ENCODE data around the gene INAFM2.

The INAFM2 gene

DNA sequence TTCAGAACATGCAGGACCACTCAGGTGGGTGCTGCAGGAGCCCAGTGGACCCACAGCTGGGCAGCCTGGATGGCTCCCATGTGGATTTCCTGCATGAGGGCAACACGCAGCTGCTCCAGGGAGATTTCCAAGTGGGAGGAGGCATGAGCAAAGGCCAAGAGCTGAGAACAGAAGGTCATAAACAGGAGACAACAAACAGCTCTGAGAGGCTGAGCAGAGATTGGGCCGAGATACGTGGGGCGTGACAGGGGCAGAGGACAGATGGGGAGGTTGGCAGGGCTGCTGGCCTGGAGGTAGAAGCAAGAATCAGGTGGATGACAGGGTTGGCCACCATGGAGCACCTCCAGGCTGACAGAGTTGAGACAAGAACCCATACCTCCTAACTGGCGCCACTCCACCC lies 30.2 kb downstream of the INAFM2 start:
- H3K4me1 ChIP-seq (ENCODE audit: control insufficient read depth, insufficient read depth, low read length), result peaks cover 9% of the 10 kb centered on the region
- H3K36me3 ChIP-seq (ENCODE audit: control insufficient read depth, insufficient read depth, low read length), result no peaks in the 10 kb centered on the region
- no peaks in the 10 kb centered on the region for H3K9me3 ChIP-seq (ENCODE audit: control insufficient read depth, insufficient read depth, low read length)
- no peak overlapping the region for H3K4me3 ChIP-seq (ENCODE audit: low read depth, low read length)
- peaks cover 28% of the 10 kb centered on the region for H3K27me3 ChIP-seq (ENCODE audit: control insufficient read depth, insufficient read depth, low read length)
- no peak overlapping the region for H3K9ac ChIP-seq (ENCODE audit: low read depth, low read length)

DNA sequence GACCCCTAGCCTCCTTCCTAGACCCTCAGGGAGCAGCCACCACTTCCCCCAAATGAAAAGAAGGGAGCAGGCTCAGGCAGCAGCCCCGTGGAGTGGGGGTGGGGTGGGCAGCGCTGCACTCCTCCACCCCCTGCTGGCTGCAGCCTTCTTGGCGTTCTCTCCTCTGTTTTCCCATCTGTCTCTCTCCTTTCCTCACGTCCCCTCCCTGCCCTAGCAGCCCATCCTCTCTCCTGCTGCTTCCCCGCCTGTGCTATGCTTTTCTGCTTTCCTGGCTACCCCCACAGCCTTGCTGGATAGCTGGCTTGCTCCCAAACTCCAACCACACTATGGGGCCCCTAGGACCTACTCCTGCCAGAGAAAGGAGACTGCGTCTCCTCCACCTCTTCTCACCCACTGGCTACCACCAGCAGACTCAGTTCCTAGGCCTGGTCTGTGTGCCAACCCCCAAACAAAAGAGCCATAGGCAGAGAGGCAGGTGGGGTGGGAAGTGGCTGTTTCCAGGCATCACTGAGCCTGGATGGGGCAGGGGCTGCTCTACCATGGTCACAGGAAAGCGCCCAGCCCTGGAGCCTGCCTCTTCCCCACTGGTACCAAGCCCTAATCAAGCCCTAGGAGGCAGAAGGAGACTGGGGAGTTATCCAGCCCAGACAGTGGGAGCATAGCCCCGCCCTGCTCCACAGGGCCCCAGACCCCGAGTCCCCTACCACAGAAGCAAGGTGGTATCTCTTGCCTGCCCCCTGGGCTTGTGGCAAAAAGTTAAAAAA lies 31.1 kb downstream of the INAFM2 start:
- Histone ChIP-seq H3K4me1 (ENCODE audit: control insufficient read depth, insufficient read depth, low read length) (peaks cover 13% of the 10 kb centered on the region), H3K9ac (ENCODE audit: low read depth, low read length) (no peak overlapping the region), H3K27me3 (ENCODE audit: control insufficient read depth, insufficient read depth, low read length) (peaks cover 37% of the 10 kb centered on the region), H3K4me3 (ENCODE audit: low read depth, low read length) (peak overlapping the region; percentile 32), H3K36me3 (ENCODE audit: control insufficient read depth, insufficient read depth, low read length) (no peaks in the 10 kb centered on the region), H3K9me3 (ENCODE audit: control insufficient read depth, insufficient read depth, low read length) (no peaks in the 10 kb centered on the region)

- Histone ChIP-seq H3K4me1 (ENCODE audit: control insufficient read depth, insufficient read depth, low read length) (peaks cover 13% of the 10 kb centered on the region), H3K9ac (ENCODE audit: low read depth, low read length) (no peak overlapping the region), H3K9me3 (ENCODE audit: control insufficient read depth, insufficient read depth, low read length) (no peaks in the 10 kb centered on the region), H3K4me3 (ENCODE audit: low read depth, low read length) (no peak overlapping the region), H3K27me3 (ENCODE audit: control insufficient read depth, insufficient read depth, low read length) (peaks cover 38% of the 10 kb centered on the region), H3K36me3 (ENCODE audit: control insufficient read depth, insufficient read depth, low read length) (no peaks in the 10 kb centered on the region)
Measured at GRCh38 chr15:40355976-40356585, 32.6 kb downstream of the INAFM2 start.

GRCh38 chr15:40357246-40357645 lies 33.8 kb downstream of the INAFM2 start:
- no peaks in the 10 kb centered on the region for H3K36me3 ChIP-seq (ENCODE audit: control insufficient read depth, insufficient read depth, low read length)
- no peaks in the 10 kb centered on the region for H3K9me3 ChIP-seq (ENCODE audit: control insufficient read depth, insufficient read depth, low read length)
- peaks cover 50% of the 10 kb centered on the region for H3K27me3 ChIP-seq (ENCODE audit: control insufficient read depth, insufficient read depth, low read length)
- H3K4me1 ChIP-seq (ENCODE audit: control insufficient read depth, insufficient read depth, low read length), result peaks cover 13% of the 10 kb centered on the region
- no peak overlapping the region for H3K9ac ChIP-seq (ENCODE audit: low read depth, low read length)
- peak overlapping the region; percentile 73 for H3K4me3 ChIP-seq (ENCODE audit: low read depth, low read length)

GRCh38 chr15:40357723-40358470 lies 34.4 kb downstream of the INAFM2 start, which contains the start of gene DISP2:
Gene DISP2, plus strand, starts transcription at chr15:40358219. Its CDS starts 103 bp downstream, at chr15:40358322.
- H3K4me1 ChIP-seq (ENCODE audit: control insufficient read depth, insufficient read depth, low read length), result peaks cover 13% of the 10 kb centered on the region
- H3K4me3 ChIP-seq (ENCODE audit: low read depth, low read length), result peak within 1 kb of the TSS; percentile 73
- H3K36me3 ChIP-seq (ENCODE audit: control insufficient read depth, insufficient read depth, low read length), result no peaks in the 10 kb centered on the region
- no peak within 1 kb of the TSS for H3K9ac ChIP-seq (ENCODE audit: low read depth, low read length)
- H3K27me3 ChIP-seq (ENCODE audit: control insufficient read depth, insufficient read depth, low read length), result peaks cover 51% of the 10 kb centered on the region
- H3K9me3 ChIP-seq (ENCODE audit: control insufficient read depth, insufficient read depth, low read length), result no peaks in the 10 kb centered on the region

DNA sequence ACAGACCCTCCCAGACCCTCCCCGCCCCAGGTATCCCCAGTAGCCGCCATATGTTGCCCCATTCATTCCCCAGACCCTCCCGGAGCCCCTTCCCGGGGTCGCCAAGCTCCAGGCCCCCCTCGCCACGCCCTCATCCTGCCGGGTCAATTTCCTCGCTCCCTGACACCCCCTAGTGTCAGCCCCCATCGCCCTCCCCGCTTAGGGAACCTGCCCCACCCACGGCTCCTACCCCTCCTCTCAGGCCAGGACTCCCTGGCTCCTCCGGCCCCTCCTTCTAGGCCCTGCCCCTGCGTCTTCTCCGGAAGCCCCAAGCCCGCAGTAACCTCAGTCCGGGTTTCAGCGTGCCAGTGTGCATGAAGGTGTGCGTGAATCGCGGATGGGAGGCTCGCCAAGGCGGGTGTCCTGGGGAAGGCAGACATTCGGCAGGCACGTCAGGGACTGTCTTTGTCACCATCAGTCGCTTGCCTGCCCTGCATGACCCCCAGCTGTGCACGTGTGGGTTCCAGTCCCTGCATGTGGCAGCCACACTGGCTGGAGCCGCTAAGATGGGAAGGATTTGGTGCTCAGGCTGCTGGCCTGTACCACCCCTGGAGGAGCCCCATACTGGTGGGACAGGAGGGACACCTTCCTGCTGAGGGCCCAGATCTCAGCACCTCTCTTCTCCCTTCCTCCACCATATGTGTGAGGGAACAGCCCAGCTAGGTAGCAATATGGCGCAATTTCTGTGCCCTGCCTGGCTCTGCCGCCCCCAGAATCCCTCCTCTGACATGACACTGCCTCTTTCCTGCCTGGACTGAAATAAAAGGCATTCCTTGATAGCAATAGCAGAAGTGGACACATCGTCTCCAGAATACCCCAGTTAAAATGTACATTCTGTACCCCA lies 35.2 kb downstream of the INAFM2 start:
- Histone ChIP-seq H3K4me3 (ENCODE audit: low read depth, low read length) (peak overlapping the region; percentile 64), H3K27me3 (ENCODE audit: control insufficient read depth, insufficient read depth, low read length) (peaks cover 47% of the 10 kb centered on the region), H3K9me3 (ENCODE audit: control insufficient read depth, insufficient read depth, low read length) (no peaks in the 10 kb centered on the region), H3K9ac (ENCODE audit: low read depth, low read length) (no peak overlapping the region), H3K36me3 (ENCODE audit: control insufficient read depth, insufficient read depth, low read length) (no peaks in the 10 kb centered on the region), H3K4me1 (ENCODE audit: control insufficient read depth, insufficient read depth, low read length) (peaks cover 13% of the 10 kb centered on the region)

DNA sequence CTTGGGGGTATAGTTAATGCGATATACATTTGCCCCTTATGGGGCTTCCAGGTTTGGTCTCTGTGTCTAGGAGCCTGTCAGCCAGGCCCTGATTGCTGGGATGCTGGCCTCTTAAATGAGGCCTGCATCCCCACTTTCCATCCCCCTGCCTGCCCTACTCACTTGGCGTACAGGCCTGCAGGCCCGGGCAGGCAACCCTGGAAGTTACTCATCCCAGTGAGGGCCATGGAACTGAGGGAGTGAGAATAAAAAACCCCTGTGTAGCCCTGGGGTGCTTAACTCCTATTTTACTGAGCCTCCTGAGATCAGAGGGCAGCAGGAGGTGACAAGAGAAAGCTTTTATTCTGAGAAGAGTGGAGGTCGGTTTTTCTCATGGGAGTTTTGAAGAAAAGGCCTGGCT lies 36.5 kb downstream of the INAFM2 start:
- Histone ChIP-seq H3K4me3 (ENCODE audit: low read depth, low read length) (no peak overlapping the region), H3K27me3 (ENCODE audit: control insufficient read depth, insufficient read depth, low read length) (peaks cover 48% of the 10 kb centered on the region), H3K36me3 (ENCODE audit: control insufficient read depth, insufficient read depth, low read length) (no peaks in the 10 kb centered on the region), H3K9me3 (ENCODE audit: control insufficient read depth, insufficient read depth, low read length) (no peaks in the 10 kb centered on the region), H3K4me1 (ENCODE audit: control insufficient read depth, insufficient read depth, low read length) (peaks cover 4% of the 10 kb centered on the region), H3K9ac (ENCODE audit: low read depth, low read length) (no peak overlapping the region)

- H3K9me3 ChIP-seq (ENCODE audit: control insufficient read depth, insufficient read depth, low read length), result no peaks in the 10 kb centered on the region
- H3K36me3 ChIP-seq (ENCODE audit: control insufficient read depth, insufficient read depth, low read length), result no peaks in the 10 kb centered on the region
- H3K27me3 ChIP-seq (ENCODE audit: control insufficient read depth, insufficient read depth, low read length), result peaks cover 46% of the 10 kb centered on the region
- no peak overlapping the region for H3K9ac ChIP-seq (ENCODE audit: low read depth, low read length)
- H3K4me1 ChIP-seq (ENCODE audit: control insufficient read depth, insufficient read depth, low read length), result peaks cover 4% of the 10 kb centered on the region
- H3K4me3 ChIP-seq (ENCODE audit: low read depth, low read length), result no peak overlapping the region
Measured at GRCh38 chr15:40361640-40362039, 38.1 kb downstream of the INAFM2 start.

DNA sequence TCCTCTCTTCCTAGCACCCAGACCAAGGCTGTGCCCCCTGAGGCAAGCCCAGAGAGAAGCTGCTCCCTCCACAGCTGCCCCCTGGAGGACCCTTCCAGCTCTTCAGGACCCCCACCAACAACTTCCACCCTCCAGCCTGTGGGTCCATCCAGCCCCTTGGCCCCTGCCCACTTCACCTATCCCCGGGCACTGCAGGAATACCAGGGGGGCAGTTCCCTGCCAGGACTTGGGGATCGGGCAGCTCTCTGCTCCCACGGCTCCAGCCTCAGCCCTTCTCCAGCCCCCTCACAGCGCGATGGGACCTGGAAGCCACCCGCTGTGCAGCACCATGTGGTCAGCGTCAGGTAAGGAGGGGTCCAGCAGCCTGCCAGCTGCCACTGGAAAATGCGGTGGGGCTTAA lies 40.1 kb downstream of the INAFM2 start:
- no peak overlapping the region for H3K4me3 ChIP-seq (ENCODE audit: low read depth, low read length)
- H3K27me3 ChIP-seq (ENCODE audit: control insufficient read depth, insufficient read depth, low read length), result peaks cover 56% of the 10 kb centered on the region
- H3K36me3 ChIP-seq (ENCODE audit: control insufficient read depth, insufficient read depth, low read length), result no peaks in the 10 kb centered on the region
- H3K9me3 ChIP-seq (ENCODE audit: control insufficient read depth, insufficient read depth, low read length), result no peaks in the 10 kb centered on the region
- H3K4me1 ChIP-seq (ENCODE audit: control insufficient read depth, insufficient read depth, low read length), result peaks cover 4% of the 10 kb centered on the region
- no peak overlapping the region for H3K9ac ChIP-seq (ENCODE audit: low read depth, low read length)

DNA sequence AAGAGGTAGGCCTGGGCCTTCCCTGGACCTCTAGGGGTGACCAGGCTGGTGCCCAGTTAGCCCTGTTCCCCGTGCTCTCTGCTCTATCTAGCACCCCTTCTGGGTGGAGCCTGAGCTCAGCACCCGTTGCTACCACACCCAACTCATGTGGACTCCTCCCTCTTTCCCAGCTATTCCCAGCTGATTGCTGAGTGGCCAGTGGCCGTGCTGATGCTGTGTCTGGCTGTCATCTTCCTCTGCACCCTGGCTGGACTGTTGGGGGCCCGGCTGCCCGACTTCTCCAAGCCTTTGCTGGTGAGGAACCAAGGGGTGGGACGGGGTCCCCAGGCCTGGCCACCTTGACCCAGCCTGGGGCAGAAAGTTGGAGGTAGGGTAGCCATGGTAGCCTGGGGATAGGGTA lies 40.8 kb downstream of the INAFM2 start:
- no peak overlapping the region for H3K4me3 ChIP-seq (ENCODE audit: low read depth, low read length)
- no peaks in the 10 kb centered on the region for H3K9me3 ChIP-seq (ENCODE audit: control insufficient read depth, insufficient read depth, low read length)
- H3K36me3 ChIP-seq (ENCODE audit: control insufficient read depth, insufficient read depth, low read length), result no peaks in the 10 kb centered on the region
- peaks cover 57% of the 10 kb centered on the region for H3K27me3 ChIP-seq (ENCODE audit: control insufficient read depth, insufficient read depth, low read length)
- H3K9ac ChIP-seq (ENCODE audit: low read depth, low read length), result no peak overlapping the region
- H3K4me1 ChIP-seq (ENCODE audit: control insufficient read depth, insufficient read depth, low read length), result peaks cover under 1% of the 10 kb centered on the region

- Histone ChIP-seq H3K9me3 (ENCODE audit: control insufficient read depth, insufficient read depth, low read length) (no peaks in the 10 kb centered on the region), H3K9ac (ENCODE audit: low read depth, low read length) (no peak overlapping the region), H3K27me3 (ENCODE audit: control insufficient read depth, insufficient read depth, low read length) (peaks cover 52% of the 10 kb centered on the region), H3K4me1 (ENCODE audit: control insufficient read depth, insufficient read depth, low read length) (no peaks in the 10 kb centered on the region), H3K36me3 (ENCODE audit: control insufficient read depth, insufficient read depth, low read length) (no peaks in the 10 kb centered on the region), H3K4me3 (ENCODE audit: low read depth, low read length) (no peak overlapping the region)
Measured at GRCh38 chr15:40365016-40365415, 41.5 kb downstream of the INAFM2 start.

Measured in iPS-15b (cell line).